ENCODE measurements around the gene RTEL1. TPM values are rescaled to one million over a fixed set of nuclear protein-coding genes. Genes with fewer than 3 reads are reported as not detected.
A peak's percentile ranks its signal among the peaks of the same experiment; 100 is the strongest.

Gene RTEL1
- total RNA-seq, 1 donor from 2014 or later: 17.7 TPM

GRCh38 chr20:63682384-63683139, 24.4 kb downstream of the RTEL1 start:
- no peak for TF ChIP-seq CTCF (IDR thresholded peaks at IDR 0.05)
- no peak for TF ChIP-seq POLR2A (IDR thresholded peaks at IDR 0.05)
- peak; percentile 72 to 80 for TF ChIP-seq POLR2AphosphoS5 (IDR thresholded peaks at IDR 0.05; ENCODE audit: insufficient read depth in 1 of 2, low read depth in 1 of 2)
- H3K4me1 ChIP-seq: peaks cover 44% of the 10 kb centered on the region
- no peaks in the 10 kb centered on the region for H3K9me3 ChIP-seq
- intact Hi-C loops (cut with DNase I): no loop called here
- H3K4me3 ChIP-seq: no peak overlapping the region
- DNase-seq (ENCODE audit: extremely low spot score in 2 of 2): no peak
- H3K27ac ChIP-seq: peak overlapping the region; percentile 88
- H3K36me3 ChIP-seq: peaks cover 0 to 11% of the 10 kb centered on the region in 2 donors
- H3K27me3 ChIP-seq: no peaks in the 10 kb centered on the region

- intact Hi-C loops (cut with DNase I): no loop called here
- TF ChIP-seq POLR2A (IDR thresholded peaks at IDR 0.05) (no peak), POLR2AphosphoS5 (IDR thresholded peaks at IDR 0.05; ENCODE audit: insufficient read depth in 1 of 2, low read depth in 1 of 2) (no peak)
- Histone ChIP-seq H3K4me3 (no peak overlapping the region), H3K36me3 (peaks cover 0 to under 1% of the 10 kb centered on the region in 2 donors), H3K27ac (peak overlapping the region; percentile 84), H3K4me1 (peaks cover 50% of the 10 kb centered on the region), H3K27me3 (no peaks in the 10 kb centered on the region), H3K9me3 (no peaks in the 10 kb centered on the region)
- no peak for DNase-seq (ENCODE audit: extremely low spot score in 2 of 2)
Measured at GRCh38 chr20:63685269-63686026, 27.3 kb downstream of the RTEL1 start.

GRCh38 chr20:63686094-63686491, 28.0 kb downstream of the RTEL1 start:
- no peaks in the 10 kb centered on the region for H3K27me3 ChIP-seq
- no peak for TF ChIP-seq POLR2A (IDR thresholded peaks at IDR 0.05)
- TF ChIP-seq POLR2AphosphoS5 (IDR thresholded peaks at IDR 0.05; ENCODE audit: insufficient read depth in 1 of 2, low read depth in 1 of 2): no peak
- TF ChIP-seq CTCF (IDR thresholded peaks at IDR 0.05): no peak
- H3K9me3 ChIP-seq: no peaks in the 10 kb centered on the region
- H3K4me1 ChIP-seq: peaks cover 49% of the 10 kb centered on the region
- no peak overlapping the region for H3K4me3 ChIP-seq
- peak overlapping the region; percentile 84 for H3K27ac ChIP-seq
- DNase-seq (ENCODE audit: extremely low spot score in 2 of 2): no peak
- intact Hi-C loops (cut with DNase I): no loop called here
- H3K36me3 ChIP-seq: no peaks in the 10 kb centered on the region

GRCh38 chr20:63686492-63687321, 28.6 kb downstream of the RTEL1 start:
- TF ChIP-seq POLR2AphosphoS5 (IDR thresholded peaks at IDR 0.05; ENCODE audit: insufficient read depth in 1 of 2, low read depth in 1 of 2) (peak; percentile 54 to 80), POLR2A (IDR thresholded peaks at IDR 0.05) (no peak), CTCF (IDR thresholded peaks at IDR 0.05) (no peak)
- DNase-seq (ENCODE audit: extremely low spot score in 2 of 2): no peak
- Histone ChIP-seq H3K36me3 (no peaks in the 10 kb centered on the region), H3K9me3 (no peaks in the 10 kb centered on the region), H3K4me1 (peaks cover 43% of the 10 kb centered on the region), H3K27ac (peak overlapping the region; percentile 84), H3K4me3 (no peak overlapping the region), H3K27me3 (no peaks in the 10 kb centered on the region)
- intact Hi-C loops (cut with DNase I): no loop called here
